Transverse colon (tissue), 4 donors: ENCODE data around the gene ZNF574. TPM values are rescaled to one million over a fixed set of nuclear protein-coding genes. Genes with fewer than 3 reads are reported as not detected.

Experiments
- DNase-seq: peaks from one replicate; pipeline ENCODE4 v3.0.0-alpha.2; 2019
- H3K27ac ChIP-seq, 4 donors: fragments of 200-600 bp; sonication (generic); 2 replicates each; pipeline ENCODE4 v1.5.1; 2016 to 2018; ENCODE audit warnings: inconsistent platforms in 4 of 4
- H3K27me3 ChIP-seq: fragments of 200-600 bp; sonication (generic); 2 replicates; pipeline ENCODE4 v1.5.1; 2017; ENCODE audit warnings: inconsistent platforms
- H3K36me3 ChIP-seq, 4 donors: fragments of 200-600 bp; sonication (generic); 2 replicates each; pipeline ENCODE4 v1.5.1; 2017 to 2019; ENCODE audit warnings: inconsistent platforms in 4 of 4
- H3K4me1 ChIP-seq, 4 donors: fragments of 200-600 bp; sonication (generic); 2 replicates each; pipeline ENCODE4 v1.5.1; 2017 to 2020; ENCODE audit warnings: inconsistent platforms in 4 of 4
- H3K4me3 ChIP-seq, 4 donors: fragments of 200-600 bp; sonication (generic); 1 replicate in 1 of 4; 2 replicates in 3 of 4; pipeline versions ENCODE4 v1.5.1 to v1.6.1; 2017 to 2019; ENCODE audit warnings: inconsistent platforms in 4 of 4
- H3K9me3 ChIP-seq, 2 donors: fragments of 200-600 bp; sonication (generic); 2 replicates each; pipeline ENCODE4 v1.5.1; 2017 to 2019; ENCODE audit warnings: inconsistent platforms in 2 of 2
- CTCF ChIP-seq, 5 experiments: fragments of 200-600 bp in 3 of 5; fragments of 450-650 bp in 2 of 5; sonication (generic) in 3 of 5; IDR thresholded peaks; 1 replicate in 2 of 5; 2 replicates in 3 of 5; pipeline ENCODE4 v1.5.1; 2016 to 2017; ENCODE audit warnings: antibody characterized with exemption in 5 of 5, inconsistent platforms in 3 of 5, mild to moderate bottlenecking in 2 of 5, moderate library complexity in 1 of 5
- EP300 ChIP-seq: sonication (generic); formaldehyde crosslinking; IDR thresholded peaks from one replicate; pipeline ENCODE4 v1.6.1; 2017; ENCODE audit warnings: antibody characterized with exemption, low read depth
- POLR2A ChIP-seq: fragments of 450-650 bp; IDR thresholded peaks from one replicate; pipeline ENCODE4 v1.6.1; 2016; ENCODE audit warnings: antibody characterized with exemption, mild to moderate bottlenecking, moderate library complexity
- POLR2AphosphoS5 ChIP-seq, 3 donors: sonication (generic); formaldehyde crosslinking; IDR thresholded peaks; one replicate each; pipeline ENCODE4 v1.6.1; 2016; ENCODE audit warnings: antibody characterized with exemption in 3 of 3
- WGBS, 2 donors: methylation state at CpG; one replicate each; pipeline ENCODE4 v1.1.5; 2018; ENCODE audit warnings: low coverage in 1 of 2; 5-methylcytosine and 5-hydroxymethylcytosine counted together
- in situ Hi-C, 4 donors: fragments of 200-750 bp; cut with MboI; loops; one replicate each; pipeline versions ENCODE4 v1.15.0 to v1.15.1; 2017; ENCODE audit warnings: low sequenced_read_pairs in 3 of 4, low pct_ligation_motif_present in 1 of 4, low pct_unique_long_range_greater_than_20kb in 1 of 4
- intact Hi-C: fragments of 100-400 bp; cut with DNase I; formaldehyde crosslinking; loops from one replicate; pipeline ENCODE4 v1.15.1; 2023; ENCODE audit warnings: low total_unique reads
- total RNA-seq, 4 donors: library from RNA; depleted of rRNA; stranded (reverse); fragments of >200 nt; gene quantifications; one replicate each; pipeline ENCODE4 v1.1.0, GENCODE V29; 2016

Gene ZNF574
- total RNA-seq, 4 donors from 2014 or later, result 8.0 to 18.7 (median 16.5) TPM

GRCh38 chr19:42078538-42079275 lies 2.7 kb downstream of the ZNF574 start:
- DNase-seq, result no peak
- Histone ChIP-seq H3K27ac (no peak overlapping the region), H3K27me3 (no peaks in the 10 kb centered on the region), H3K4me1 (peaks cover 18 to 47% (median 25%) of the 10 kb centered on the region in 4 donors), H3K4me3 (no peak overlapping the region), H3K36me3 (peaks cover 0 to 28% (median 11%) of the 10 kb centered on the region in 4 donors), H3K9me3 (no peaks in the 10 kb centered on the region)
- in situ Hi-C loops, result no loop called here
- intact Hi-C loops, result no loop called here
- TF ChIP-seq POLR2A (no peak), EP300 (no peak), CTCF (IDR thresholded peaks at IDR 0.05) (no peak), POLR2AphosphoS5 (IDR thresholded peaks at IDR 0.05) (no peak)
- WGBS, 2 donors, result 73% methylated on average over 15 of the region's 15 CpGs; no CpG with 5 or more reads in 1 of the 2 donors

GRCh38 chr19:42079276-42079669 lies 3.3 kb downstream of the ZNF574 start:
- WGBS, 2 donors, result 88% methylated on average over 16 of the region's 16 CpGs; no CpG with 5 or more reads in 1 of the 2 donors
- intact Hi-C loops (no loop called here), in situ Hi-C loops (no loop called here)
- H3K9me3 ChIP-seq, result no peaks in the 10 kb centered on the region
- no peak overlapping the region for H3K27ac ChIP-seq
- no peak for DNase-seq
- peaks cover 18 to 47% (median 25%) of the 10 kb centered on the region in 4 donors for H3K4me1 ChIP-seq
- no peaks in the 10 kb centered on the region for H3K27me3 ChIP-seq
- H3K4me3 ChIP-seq, result no peak overlapping the region
- peaks cover 0 to 28% (median 11%) of the 10 kb centered on the region in 4 donors for H3K36me3 ChIP-seq
- no peak for TF ChIP-seq POLR2A
- TF ChIP-seq POLR2AphosphoS5 (IDR thresholded peaks at IDR 0.05), result no peak
- TF ChIP-seq CTCF (IDR thresholded peaks at IDR 0.05), result no peak
- no peak for TF ChIP-seq EP300

GRCh38 chr19:42079886-42080763 lies 4.2 kb downstream of the ZNF574 start:
- TF ChIP-seq CTCF (IDR thresholded peaks at IDR 0.05) (no peak), EP300 (no peak), POLR2AphosphoS5 (IDR thresholded peaks at IDR 0.05) (no peak), POLR2A (no peak)
- no peaks in the 10 kb centered on the region for H3K27me3 ChIP-seq
- in situ Hi-C loops, result no loop called here
- 95% methylated on average over 43 of the region's 44 CpGs; no CpG with 5 or more reads in 1 of the 2 donors for WGBS, 2 donors
- peaks cover 12 to 40% (median 19%) of the 10 kb centered on the region in 4 donors for H3K4me1 ChIP-seq
- peaks cover 0 to 28% (median 11%) of the 10 kb centered on the region in 4 donors for H3K36me3 ChIP-seq
- no peak for DNase-seq
- intact Hi-C loops, result no loop called here
- H3K27ac ChIP-seq, result no peak overlapping the region
- no peaks in the 10 kb centered on the region for H3K9me3 ChIP-seq
- no peak overlapping the region for H3K4me3 ChIP-seq

GRCh38 chr19:42080764-42081375 lies 4.9 kb downstream of the ZNF574 start:
- Histone ChIP-seq H3K4me3 (no peak overlapping the region), H3K36me3 (peaks cover 0 to 28% (median 11%) of the 10 kb centered on the region in 4 donors), H3K27ac (no peak overlapping the region), H3K4me1 (peaks cover 11 to 39% (median 18%) of the 10 kb centered on the region in 4 donors), H3K9me3 (no peaks in the 10 kb centered on the region), H3K27me3 (no peaks in the 10 kb centered on the region)
- intact Hi-C loops, result no loop called here
- in situ Hi-C loops, result no loop called here
- WGBS, 2 donors, result 94% methylated on average over 28 of the region's 28 CpGs; no CpG with 5 or more reads in 1 of the 2 donors
- no peak for DNase-seq
- TF ChIP-seq POLR2AphosphoS5 (IDR thresholded peaks at IDR 0.05) (no peak), EP300 (no peak), POLR2A (no peak), CTCF (IDR thresholded peaks at IDR 0.05) (no peak)
